Endothelial cell of umbilical vein (primary cell): ENCODE data around the gene CCNA1.

Experiments
- CTCF ChIP-seq, 2 donors: IDR thresholded peaks; 1 replicate in 1 of 2; 2 replicates in 1 of 2; pipeline ENCODE4 v1.5.1; 2011; ENCODE audit warnings: low read length in 2 of 2, mild to moderate bottlenecking in 2 of 2, moderate library complexity in 2 of 2, control low read depth in 1 of 2, inconsistent platforms in 1 of 2, low read depth in 1 of 2; ENCODE audit not compliant: insufficient read depth in 1 of 2; ENCODE audit errors: extremely low read depth in 1 of 2
- EZH2 ChIP-seq: IDR thresholded peaks from 2 replicates; pipeline ENCODE4 v1.6.1; 2012; ENCODE audit warnings: borderline replicate concordance, low read depth, mild to moderate bottlenecking, moderate library complexity, low read length, inconsistent platforms; ENCODE audit not compliant: severe bottlenecking
- FOS ChIP-seq: IDR thresholded peaks from 2 replicates; pipeline ENCODE4 v1.6.1; 2011; ENCODE audit warnings: mild to moderate bottlenecking, low read length, moderate library complexity, borderline replicate concordance; ENCODE audit not compliant: insufficient read depth
- GATA2 ChIP-seq: IDR thresholded peaks from 2 replicates; pipeline ENCODE4 v1.7.0; 2011; ENCODE audit warnings: low read depth, mild to moderate bottlenecking, moderate library complexity, mixed read lengths, low read length; ENCODE audit not compliant: insufficient read length, insufficient read depth
- JUN ChIP-seq: IDR thresholded peaks from 2 replicates; pipeline ENCODE4 v1.6.1; 2011; ENCODE audit warnings: borderline replicate concordance, low read depth; ENCODE audit not compliant: insufficient read length, insufficient read depth
- MAX ChIP-seq: IDR thresholded peaks from 2 replicates; pipeline ENCODE4 v1.6.1; 2011; ENCODE audit not compliant: insufficient read depth, insufficient read length
- MYC ChIP-seq: IDR thresholded peaks from one replicate; pipeline ENCODE4 v1.6.1; 2011; ENCODE audit warnings: mild to moderate bottlenecking, low read depth, low read length
- POLR2A ChIP-seq: IDR thresholded peaks from 2 replicates; pipeline ENCODE4 v1.6.1; 2012; ENCODE audit warnings: low read depth, mild to moderate bottlenecking, control low read depth, low read length
- POLR2AphosphoS5 ChIP-seq: IDR thresholded peaks from 2 replicates; pipeline ENCODE4 v1.6.1; 2012; ENCODE audit warnings: low read depth, mild to moderate bottlenecking, control low read depth, low read length, moderate library complexity; ENCODE audit not compliant: insufficient read depth

- TF ChIP-seq CTCF (IDR thresholded peaks at IDR 0.05; ENCODE audit: extremely low read depth in 1 of 2, insufficient read depth in 1 of 2, low read depth in 1 of 2, low read length in 2 of 2), result no peak
- TF ChIP-seq POLR2A, result no peak
- TF ChIP-seq POLR2AphosphoS5, result no peak
- TF ChIP-seq MAX, result no peak
- TF ChIP-seq EZH2, result no peak
- TF ChIP-seq MYC, result no peak
- TF ChIP-seq JUN, result no peak
- TF ChIP-seq FOS, result no peak
- TF ChIP-seq GATA2, result no peak
These were observed 21.8 kb downstream of the CCNA1 start for GRCh38 chr13:36454121-36454520.
